ENCODE measurements around the gene PMEPA1. TPM values are rescaled to one million over a fixed set of nuclear protein-coding genes. Genes with fewer than 3 reads are reported as not detected.

Gene PMEPA1
- total and polyA plus RNA-seq, 10 of the 15 experiments (the other 5 are each of a cell fraction or from before 2014, with no cell fraction given), result 0.02 to 0.10 (median 0.04) TPM; not detected in 3

DNA sequence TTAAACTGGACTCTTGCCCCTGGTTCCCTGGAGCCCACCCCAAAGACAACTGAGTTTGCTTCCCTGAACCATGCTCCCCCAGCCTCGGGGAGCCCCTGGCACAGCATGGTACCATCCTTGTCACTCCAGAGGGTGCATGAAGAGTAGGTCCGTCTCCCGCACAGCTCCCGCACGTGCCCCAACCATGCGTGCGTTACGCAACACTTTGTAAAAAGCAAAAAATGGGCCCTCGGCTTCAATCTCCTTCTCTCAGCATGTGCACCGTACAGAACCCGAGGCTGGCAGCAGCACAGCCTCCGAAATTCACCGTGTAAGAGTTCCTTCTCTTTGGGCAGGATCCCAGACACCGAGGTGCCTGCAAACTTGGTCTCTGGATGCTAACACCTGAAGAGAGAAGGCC lies 5.6 kb downstream of the PMEPA1 start:
- TF ChIP-seq NFIC (IDR thresholded peaks at IDR 0.05; ENCODE audit: low read depth, low read length), result no peak
- TF ChIP-seq, protein P1, sequence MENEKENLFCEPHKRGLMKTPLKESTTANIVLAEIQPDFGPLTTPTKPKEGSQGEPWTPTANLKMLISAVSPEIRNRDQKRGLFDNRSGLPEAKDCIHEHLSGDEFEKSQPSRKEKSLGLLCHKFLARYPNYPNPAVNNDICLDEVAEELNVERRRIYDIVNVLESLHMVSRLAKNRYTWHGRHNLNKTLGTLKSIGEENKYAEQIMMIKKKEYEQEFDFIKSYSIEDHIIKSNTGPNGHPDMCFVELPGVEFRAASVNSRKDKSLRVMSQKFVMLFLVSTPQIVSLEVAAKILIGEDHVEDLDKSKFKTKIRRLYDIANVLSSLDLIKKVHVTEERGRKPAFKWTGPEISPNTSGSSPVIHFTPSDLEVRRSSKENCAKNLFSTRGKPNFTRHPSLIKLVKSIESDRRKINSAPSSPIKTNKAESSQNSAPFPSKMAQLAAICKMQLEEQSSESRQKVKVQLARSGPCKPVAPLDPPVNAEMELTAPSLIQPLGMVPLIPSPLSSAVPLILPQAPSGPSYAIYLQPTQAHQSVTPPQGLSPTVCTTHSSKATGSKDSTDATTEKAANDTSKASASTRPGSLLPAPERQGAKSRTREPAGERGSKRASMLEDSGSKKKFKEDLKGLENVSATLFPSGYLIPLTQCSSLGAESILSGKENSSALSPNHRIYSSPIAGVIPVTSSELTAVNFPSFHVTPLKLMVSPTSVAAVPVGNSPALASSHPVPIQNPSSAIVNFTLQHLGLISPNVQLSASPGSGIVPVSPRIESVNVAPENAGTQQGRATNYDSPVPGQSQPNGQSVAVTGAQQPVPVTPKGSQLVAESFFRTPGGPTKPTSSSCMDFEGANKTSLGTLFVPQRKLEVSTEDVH (IDR thresholded peaks at IDR 0.05; ENCODE audit: low read depth, partially characterized antibody), result no peak
- TF ChIP-seq BCL11A (IDR thresholded peaks at IDR 0.05; ENCODE audit: low read depth, low read length), result no peak
- no peak for TF ChIP-seq ESRRA (IDR thresholded peaks at IDR 0.05; ENCODE audit: low read length)
- FAIRE-seq (no peak), ATAC-seq (no peak), DNase-seq (ENCODE audit: low read depth, low spot score) (no peak)
- in situ Hi-C loops (cut with MboI) (no loop called here), intact Hi-C loops (cut with micrococcal nuclease; ENCODE audit: unreplicated experiment) (no loop called here)
- Histone ChIP-seq H3K9me3 (replicated peaks; ENCODE audit: control insufficient read depth, insufficient read depth, low read length) (no peaks in the 10 kb centered on the region), H4K20me1 (ENCODE audit: control insufficient read depth, insufficient read depth) (no peaks in the 10 kb centered on the region), H2AFZ (ENCODE audit: control insufficient read depth, low read depth, low read length) (no peak overlapping the region), H3K36me3 (ENCODE audit: control insufficient read depth in 2 of 2, insufficient read depth in 2 of 2, low read length in 1 of 2) (no peaks in the 10 kb centered on the region), H3K4me3 (no peak overlapping the region), H3K79me2 (ENCODE audit: control insufficient read depth, insufficient read depth, low read length) (no peaks in the 10 kb centered on the region), H3K27me3 (replicated peaks in 1 of 2; ENCODE audit: control insufficient read depth in 2 of 2, insufficient read depth in 2 of 2, low read length in 1 of 2) (peaks cover 4 to 11% of the 10 kb centered on the region in 2 experiments; a peak in 3 of 4 replicates), H3K9ac (ENCODE audit: control insufficient read depth, insufficient read depth, low read length) (no peak overlapping the region), H3K4me2 (ENCODE audit: control insufficient read depth, insufficient read depth) (no peak overlapping the region), H3K4me1 (ENCODE audit: control insufficient read depth, insufficient read depth, low read length) (peaks cover 22% of the 10 kb centered on the region), H3K27ac (ENCODE audit: control insufficient read depth, insufficient read depth) (no peak overlapping the region)
- no TSS peak for BruUV-seq (replicated peaks)
- ChIA-PET SMC1A (ENCODE audit: uncharacterized antibody, unreplicated experiment) (no interaction called here), RAD21 (ENCODE audit: unreplicated experiment) (no interaction called here), CTCF (no interaction called here), POLR2A (no interaction called here)
- 59% methylated on average over 14 of the region's 14 CpGs for WGBS (ENCODE audit: insufficient coverage, insufficient replicate concordance, low lambda C conversion rate, missing lambda C conversion rate)

DNA sequence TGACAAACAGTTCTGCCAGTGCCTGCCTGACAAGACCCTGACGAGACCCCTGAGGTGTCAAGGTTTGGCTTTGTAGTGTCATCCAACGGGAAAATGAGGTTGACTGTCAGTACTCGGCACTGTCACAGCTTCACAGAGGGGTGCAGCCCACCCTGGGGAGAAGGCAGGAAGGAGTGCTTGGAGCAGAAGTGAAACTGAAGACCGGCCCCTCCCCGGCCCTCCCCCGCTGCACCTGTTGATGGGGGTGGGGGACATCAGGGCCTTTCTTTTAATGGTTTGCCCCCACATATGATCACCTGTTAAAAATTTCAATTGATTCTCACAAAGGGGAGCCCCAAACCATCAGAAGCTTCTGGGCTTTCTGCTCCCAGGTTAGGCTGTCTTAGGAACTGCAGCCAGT lies 6.8 kb downstream of the PMEPA1 start:
- intact Hi-C loops (cut with micrococcal nuclease; ENCODE audit: unreplicated experiment), result no loop called here
- Histone ChIP-seq H3K4me2 (ENCODE audit: control insufficient read depth, insufficient read depth) (peak overlapping the region; percentile 4; the same call in 1 of the 2 replicates), H3K4me1 (ENCODE audit: control insufficient read depth, insufficient read depth, low read length) (peaks cover 25% of the 10 kb centered on the region), H4K20me1 (ENCODE audit: control insufficient read depth, insufficient read depth) (no peaks in the 10 kb centered on the region), H3K36me3 (ENCODE audit: control insufficient read depth in 2 of 2, insufficient read depth in 2 of 2, low read length in 1 of 2) (no peaks in the 10 kb centered on the region), H3K9ac (ENCODE audit: control insufficient read depth, insufficient read depth, low read length) (no peak overlapping the region), H3K9me3 (replicated peaks; ENCODE audit: control insufficient read depth, insufficient read depth, low read length) (no peaks in the 10 kb centered on the region), H2AFZ (ENCODE audit: control insufficient read depth, low read depth, low read length) (no peak overlapping the region), H3K27me3 (replicated peaks in 1 of 2; ENCODE audit: control insufficient read depth in 2 of 2, insufficient read depth in 2 of 2, low read length in 1 of 2) (peaks cover 0 to 6% of the 10 kb centered on the region in 2 experiments; a peak in 3 of 4 replicates), H3K27ac (ENCODE audit: control insufficient read depth, insufficient read depth) (no peak overlapping the region), H3K4me3 (no peak overlapping the region), H3K79me2 (ENCODE audit: control insufficient read depth, insufficient read depth, low read length) (no peaks in the 10 kb centered on the region)
- DNase-seq (ENCODE audit: low read depth, low spot score) (no peak), FAIRE-seq (no peak), ATAC-seq (peak; percentile 30; the same call in 2 of the 3 replicates)
- ChIA-PET CTCF (no interaction called here), POLR2A (no interaction called here), RAD21 (ENCODE audit: unreplicated experiment) (no interaction called here), SMC1A (ENCODE audit: uncharacterized antibody, unreplicated experiment) (interaction anchor here (0.8 to 1.4 kb wide), 3 partner anchors 20 to 479 kb away, joined by 3 to 4 read pairs (median 3); no protein-coding TSS in a partner anchor)
- in situ Hi-C loops (cut with MboI), result no loop called here
- BruUV-seq (replicated peaks), result no TSS peak
- WGBS (ENCODE audit: insufficient coverage, insufficient replicate concordance, low lambda C conversion rate, missing lambda C conversion rate), result 20% methylated on average over 6 of the region's 6 CpGs
- TF ChIP-seq SPI1 (IDR thresholded peaks at IDR 0.05; ENCODE audit: borderline replicate concordance, insufficient read depth, low read depth, low read length) (peak; percentile 87), NFXL1 (IDR thresholded peaks at IDR 0.05; ENCODE audit: borderline replicate concordance) (no peak)
- TF ChIP-seq, protein P2, sequence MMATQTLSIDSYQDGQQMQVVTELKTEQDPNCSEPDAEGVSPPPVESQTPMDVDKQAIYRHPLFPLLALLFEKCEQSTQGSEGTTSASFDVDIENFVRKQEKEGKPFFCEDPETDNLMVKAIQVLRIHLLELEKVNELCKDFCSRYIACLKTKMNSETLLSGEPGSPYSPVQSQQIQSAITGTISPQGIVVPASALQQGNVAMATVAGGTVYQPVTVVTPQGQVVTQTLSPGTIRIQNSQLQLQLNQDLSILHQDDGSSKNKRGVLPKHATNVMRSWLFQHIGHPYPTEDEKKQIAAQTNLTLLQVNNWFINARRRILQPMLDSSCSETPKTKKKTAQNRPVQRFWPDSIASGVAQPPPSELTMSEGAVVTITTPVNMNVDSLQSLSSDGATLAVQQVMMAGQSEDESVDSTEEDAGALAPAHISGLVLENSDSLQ (IDR thresholded peaks at IDR 0.05), result no peak
- TF ChIP-seq, protein P3, sequence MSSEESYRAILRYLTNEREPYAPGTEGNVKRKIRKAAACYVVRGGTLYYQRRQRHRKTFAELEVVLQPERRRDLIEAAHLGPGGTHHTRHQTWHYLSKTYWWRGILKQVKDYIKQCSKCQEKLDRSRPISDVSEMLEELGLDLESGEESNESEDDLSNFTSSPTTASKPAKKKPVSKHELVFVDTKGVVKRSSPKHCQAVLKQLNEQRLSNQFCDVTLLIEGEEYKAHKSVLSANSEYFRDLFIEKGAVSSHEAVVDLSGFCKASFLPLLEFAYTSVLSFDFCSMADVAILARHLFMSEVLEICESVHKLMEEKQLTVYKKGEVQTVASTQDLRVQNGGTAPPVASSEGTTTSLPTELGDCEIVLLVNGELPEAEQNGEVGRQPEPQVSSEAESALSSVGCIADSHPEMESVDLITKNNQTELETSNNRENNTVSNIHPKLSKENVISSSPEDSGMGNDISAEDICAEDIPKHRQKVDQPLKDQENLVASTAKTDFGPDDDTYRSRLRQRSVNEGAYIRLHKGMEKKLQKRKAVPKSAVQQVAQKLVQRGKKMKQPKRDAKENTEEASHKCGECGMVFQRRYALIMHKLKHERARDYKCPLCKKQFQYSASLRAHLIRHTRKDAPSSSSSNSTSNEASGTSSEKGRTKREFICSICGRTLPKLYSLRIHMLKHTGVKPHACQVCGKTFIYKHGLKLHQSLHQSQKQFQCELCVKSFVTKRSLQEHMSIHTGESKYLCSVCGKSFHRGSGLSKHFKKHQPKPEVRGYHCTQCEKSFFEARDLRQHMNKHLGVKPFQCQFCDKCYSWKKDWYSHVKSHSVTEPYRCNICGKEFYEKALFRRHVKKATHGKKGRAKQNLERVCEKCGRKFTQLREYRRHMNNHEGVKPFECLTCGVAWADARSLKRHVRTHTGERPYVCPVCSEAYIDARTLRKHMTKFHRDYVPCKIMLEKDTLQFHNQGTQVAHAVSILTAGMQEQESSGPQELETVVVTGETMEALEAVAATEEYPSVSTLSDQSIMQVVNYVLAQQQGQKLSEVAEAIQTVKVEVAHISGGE (CRISPR knock-in tag; IDR thresholded peaks at IDR 0.05), result no peak
